Measurements from ENCODE around the gene AFTPH.

AFTPH gene

GRCh38 chr2:64523666-64524603 lies at the start of gene AFTPH:
Gene AFTPH, plus strand, starts transcription at chr2:64524328. Its CDS starts 27,147 bp downstream, at chr2:64551475.
- peak; percentile 99 for DNase-seq (ENCODE audit: low spot score)

- no peak for DNase-seq (ENCODE audit: low spot score)
These were observed 49.5 kb upstream of the AFTPH start for GRCh38 chr2:64474636-64475035.

- no peak for DNase-seq (ENCODE audit: low spot score)
These were observed 47.1 kb upstream of the AFTPH start for GRCh38 chr2:64477037-64477436.

GRCh38 chr2:64477979-64478378 lies 46.1 kb upstream of the AFTPH start:
- DNase-seq (ENCODE audit: low spot score) = no peak

GRCh38 chr2:64478502-64479230 lies 45.5 kb upstream of the AFTPH start:
- no peak for DNase-seq (ENCODE audit: low spot score)

GRCh38 chr2:64479259-64480117 lies 44.6 kb upstream of the AFTPH start:
- DNase-seq (ENCODE audit: low spot score) = no peak

- DNase-seq (ENCODE audit: low spot score) = no peak
These were observed 42.5 kb upstream of the AFTPH start for GRCh38 chr2:64481665-64482064.

- DNase-seq (ENCODE audit: low spot score) = no peak
These were observed 41.9 kb upstream of the AFTPH start for GRCh38 chr2:64482243-64482642.

GRCh38 chr2:64482765-64483504 lies 41.2 kb upstream of the AFTPH start:
- no peak for DNase-seq (ENCODE audit: low spot score)

- no peak for DNase-seq (ENCODE audit: low spot score)
These were observed 38.8 kb upstream of the AFTPH start for GRCh38 chr2:64485331-64485730.

GRCh38 chr2:64485961-64486360 lies 38.2 kb upstream of the AFTPH start:
- no peak for DNase-seq (ENCODE audit: low spot score)

- no peak for DNase-seq (ENCODE audit: low spot score)
These were observed 36.7 kb upstream of the AFTPH start for GRCh38 chr2:64487256-64488049.

GRCh38 chr2:64488050-64488974 lies 35.8 kb upstream of the AFTPH start:
- peak; percentile 54 for DNase-seq (ENCODE audit: low spot score)

- no peak for DNase-seq (ENCODE audit: low spot score)
These were observed 34.9 kb upstream of the AFTPH start for GRCh38 chr2:64489081-64489751.

GRCh38 chr2:64491426-64491825 lies 32.7 kb upstream of the AFTPH start:
- DNase-seq (ENCODE audit: low spot score) = no peak

GRCh38 chr2:64492272-64492671 lies 31.9 kb upstream of the AFTPH start:
- no peak for DNase-seq (ENCODE audit: low spot score)

GRCh38 chr2:64492821-64493220 lies 31.3 kb upstream of the AFTPH start:
- no peak for DNase-seq (ENCODE audit: low spot score)

- no peak for DNase-seq (ENCODE audit: low spot score)
These were observed 30.3 kb upstream of the AFTPH start for GRCh38 chr2:64493788-64494187.

GRCh38 chr2:64498438-64498837 lies 25.7 kb upstream of the AFTPH start:
- DNase-seq (ENCODE audit: low spot score) = no peak

Measured in COLO829 (cell line).